Astrocyte of the spinal cord (primary cell): ENCODE data around the gene SNX14.

Experiments used
- DNase-seq: peaks from one replicate; pipeline ENCODE4 v3.0.0; 2011; ENCODE audit warnings: low read depth, low spot score
- H3K4me3 ChIP-seq: 2 replicates; pipeline ENCODE4 v1.5.1; 2011; ENCODE audit warnings: low read depth, mild to moderate bottlenecking, low read length, moderate library complexity
- CTCF ChIP-seq: IDR thresholded peaks from 2 replicates; pipeline ENCODE4 v1.5.1; 2012; ENCODE audit warnings: low read depth, mild to moderate bottlenecking, low read length, inconsistent platforms
- in situ Hi-C: cut with HindIII; loops from 2 replicates; pipeline ENCODE4 v1.10.0; 2017; ENCODE audit warnings: low sequenced_read_pairs

SNX14 gene, protein sequence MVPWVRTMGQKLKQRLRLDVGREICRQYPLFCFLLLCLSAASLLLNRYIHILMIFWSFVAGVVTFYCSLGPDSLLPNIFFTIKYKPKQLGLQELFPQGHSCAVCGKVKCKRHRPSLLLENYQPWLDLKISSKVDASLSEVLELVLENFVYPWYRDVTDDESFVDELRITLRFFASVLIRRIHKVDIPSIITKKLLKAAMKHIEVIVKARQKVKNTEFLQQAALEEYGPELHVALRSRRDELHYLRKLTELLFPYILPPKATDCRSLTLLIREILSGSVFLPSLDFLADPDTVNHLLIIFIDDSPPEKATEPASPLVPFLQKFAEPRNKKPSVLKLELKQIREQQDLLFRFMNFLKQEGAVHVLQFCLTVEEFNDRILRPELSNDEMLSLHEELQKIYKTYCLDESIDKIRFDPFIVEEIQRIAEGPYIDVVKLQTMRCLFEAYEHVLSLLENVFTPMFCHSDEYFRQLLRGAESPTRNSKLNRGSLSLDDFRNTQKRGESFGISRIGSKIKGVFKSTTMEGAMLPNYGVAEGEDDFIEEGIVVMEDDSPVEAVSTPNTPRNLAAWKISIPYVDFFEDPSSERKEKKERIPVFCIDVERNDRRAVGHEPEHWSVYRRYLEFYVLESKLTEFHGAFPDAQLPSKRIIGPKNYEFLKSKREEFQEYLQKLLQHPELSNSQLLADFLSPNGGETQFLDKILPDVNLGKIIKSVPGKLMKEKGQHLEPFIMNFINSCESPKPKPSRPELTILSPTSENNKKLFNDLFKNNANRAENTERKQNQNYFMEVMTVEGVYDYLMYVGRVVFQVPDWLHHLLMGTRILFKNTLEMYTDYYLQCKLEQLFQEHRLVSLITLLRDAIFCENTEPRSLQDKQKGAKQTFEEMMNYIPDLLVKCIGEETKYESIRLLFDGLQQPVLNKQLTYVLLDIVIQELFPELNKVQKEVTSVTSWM

GRCh38 chr6:85593438-85594196 is at the start of gene SNX14:
TSS of gene SNX14 (minus strand) at chr6:85593858. CDS start at chr6:85593718, 140 bp downstream.
- in situ Hi-C loops, result no loop called here
- TF ChIP-seq CTCF, result no peak
- peak within 1 kb of the TSS; percentile 79 for H3K4me3 ChIP-seq
- DNase-seq, result peak; percentile 96

GRCh38 chr6:85642774-85643536 is 49.3 kb upstream of the SNX14 start, which contains the start of gene SYNCRIP:
TSS of gene SYNCRIP (minus strand) at chr6:85642886. CDS start at chr6:85641439, 1,447 bp downstream.
- peak; percentile 99 for DNase-seq
- peak within 1 kb of the TSS; percentile 71 for H3K4me3 ChIP-seq
- TF ChIP-seq CTCF, result no peak
- in situ Hi-C loops, result no loop called here

DNA sequence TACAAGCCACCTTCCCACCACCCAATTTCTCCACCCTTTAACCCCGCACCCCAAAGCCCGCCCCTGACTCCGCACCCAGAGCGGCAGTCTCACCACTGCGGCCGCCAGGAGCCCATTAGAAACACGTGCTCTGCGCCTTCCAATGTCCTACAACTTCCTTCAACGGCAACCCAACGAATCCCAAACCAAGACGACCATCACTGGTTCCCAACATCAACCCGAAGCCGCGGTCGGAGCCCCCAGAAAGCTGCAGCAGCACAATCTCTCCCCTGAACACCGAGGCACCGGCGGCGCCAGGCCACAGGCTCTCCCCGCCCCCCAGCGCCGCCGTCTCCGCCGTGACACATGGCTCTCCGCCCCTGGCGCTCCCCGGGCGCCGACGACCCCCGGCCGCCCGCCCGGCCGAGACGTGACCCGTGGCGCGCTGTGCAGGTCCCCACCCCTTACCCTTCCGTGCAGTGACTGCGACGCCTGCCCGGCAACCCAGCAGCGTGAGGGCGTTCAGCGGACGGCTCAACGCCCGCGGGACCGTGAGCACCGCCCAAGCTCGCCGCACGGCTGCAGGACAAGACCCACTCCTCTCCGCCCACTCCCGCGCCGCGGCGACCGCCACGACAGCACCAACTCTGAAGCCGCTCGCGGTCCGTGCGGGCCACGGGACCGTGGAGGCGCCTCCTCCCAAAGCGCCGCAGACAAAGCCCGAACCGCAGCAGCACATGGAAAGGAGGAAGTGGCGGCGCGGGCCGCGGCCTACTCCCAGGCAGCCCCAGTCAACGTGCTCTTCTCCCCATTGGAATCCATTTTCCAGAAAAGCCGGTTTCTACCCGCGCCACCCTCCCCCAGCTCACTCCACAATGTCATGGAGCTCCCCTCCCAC is 48.5 kb upstream of the SNX14 start:
- in situ Hi-C loops, result no loop called here
- H3K4me3 ChIP-seq, result peak overlapping the region; percentile 71
- peak; percentile 37 for DNase-seq
- TF ChIP-seq CTCF, result peak; percentile 7

GRCh38 chr6:85641522-85641896 is 47.9 kb upstream of the SNX14 start:
- H3K4me3 ChIP-seq, result peak overlapping the region; percentile 71
- no peak for TF ChIP-seq CTCF
- in situ Hi-C loops, result no loop called here
- DNase-seq, result no peak

- peak; percentile 13 for DNase-seq
- in situ Hi-C loops, result no loop called here
- H3K4me3 ChIP-seq, result peak overlapping the region; percentile 71
- TF ChIP-seq CTCF, result no peak
Observed at GRCh38 chr6:85640821-85641220, 47.2 kb upstream of the SNX14 start.
